HG02884 (cell line): ENCODE results near the gene TTC21A.
"Not testable (repeated sequence)": the region's sequence is repeated elsewhere in the genome, so short reads cannot be mapped to it uniquely, and the experiment has no call there.

ENCODE experiments used
- ATAC-seq: cut with Tn5 transposase; IDR thresholded peaks from one replicate; pipeline ENCODE4 v1.9.1; 2021; ENCODE audit warnings: mild to moderate bottlenecking, moderate library complexity; ENCODE audit not compliant: unreplicated experiment

The TTC21A gene

GRCh38 chr3:39149498-39150147, 42.1 kb downstream of the TTC21A start:
- no peak for ATAC-seq

GRCh38 chr3:39150148-39150802, 42.8 kb downstream of the TTC21A start:
- no peak for ATAC-seq

GRCh38 chr3:39150803-39151631, 43.5 kb downstream of the TTC21A start:
- ATAC-seq = no peak

GRCh38 chr3:39153977-39154279, 46.4 kb downstream of the TTC21A start:
- no peak for ATAC-seq

GRCh38 chr3:39154280-39155021, 47.0 kb downstream of the TTC21A start:
- no peak for ATAC-seq

- ATAC-seq = no peak
These were observed 48.9 kb downstream of the TTC21A start for GRCh38 chr3:39156421-39156820.

GRCh38 chr3:39157359-39157758, 49.9 kb downstream of the TTC21A start:
- no peak for ATAC-seq

- no peak for ATAC-seq
These were observed 50.8 kb downstream of the TTC21A start for GRCh38 chr3:39158148-39158715.

GRCh38 chr3:39164414-39164813, 56.9 kb downstream of the TTC21A start:
- ATAC-seq = no peak

- no peak for ATAC-seq
These were observed 58.0 kb downstream of the TTC21A start for GRCh38 chr3:39165518-39165917.

GRCh38 chr3:39166134-39166710, 58.7 kb downstream of the TTC21A start:
- no peak for ATAC-seq

GRCh38 chr3:39166932-39167532, 59.6 kb downstream of the TTC21A start:
- no peak for ATAC-seq

GRCh38 chr3:39168156-39168780, 60.8 kb downstream of the TTC21A start:
- no peak for ATAC-seq

- ATAC-seq = no peak
These were observed 62.2 kb downstream of the TTC21A start for GRCh38 chr3:39169712-39170111.

GRCh38 chr3:39170461-39170860, 63.0 kb downstream of the TTC21A start:
- no peak for ATAC-seq

GRCh38 chr3:39170877-39171276, 63.4 kb downstream of the TTC21A start:
- not testable (repeated sequence) for ATAC-seq

- no peak for ATAC-seq
These were observed 64.4 kb downstream of the TTC21A start for GRCh38 chr3:39171860-39172259.

GRCh38 chr3:39173318-39174125, 66.0 kb downstream of the TTC21A start:
- no peak for ATAC-seq
